GM21447 (cell line): ENCODE measurements around the gene SCP2.
"Not testable (repeated sequence)": the region's sequence is repeated elsewhere in the genome, so short reads cannot be mapped to it uniquely, and the experiment has no call there.

Experiments used
- ATAC-seq: cut with Tn5 transposase; IDR thresholded peaks from one replicate; pipeline ENCODE4 v1.9.1; 2021; ENCODE audit not compliant: unreplicated experiment

The SCP2 gene

GRCh38 chr1:52969234-52969633, 42.2 kb downstream of the SCP2 start:
- not testable (repeated sequence) for ATAC-seq

GRCh38 chr1:52970149-52970548, 43.1 kb downstream of the SCP2 start:
- ATAC-seq, result no peak

GRCh38 chr1:52973841-52974240, 46.8 kb downstream of the SCP2 start:
- no peak for ATAC-seq

GRCh38 chr1:52976183-52977035, 49.3 kb downstream of the SCP2 start:
- ATAC-seq, result no peak

GRCh38 chr1:52978045-52978444, 51.0 kb downstream of the SCP2 start:
- ATAC-seq, result no peak

- not testable (repeated sequence) for ATAC-seq
Measured at GRCh38 chr1:52992733-52993132, 65.7 kb downstream of the SCP2 start.

GRCh38 chr1:52994656-52995055, 67.6 kb downstream of the SCP2 start:
- no peak for ATAC-seq

GRCh38 chr1:52996653-52997052, 69.6 kb downstream of the SCP2 start:
- ATAC-seq, result no peak

- no peak for ATAC-seq
Measured at GRCh38 chr1:53001128-53001527, 74.1 kb downstream of the SCP2 start.

GRCh38 chr1:53006612-53007011, 79.5 kb downstream of the SCP2 start:
- ATAC-seq, result not testable (repeated sequence)

- not testable (repeated sequence) for ATAC-seq
Measured at GRCh38 chr1:53010247-53010646, 83.2 kb downstream of the SCP2 start.

GRCh38 chr1:53011175-53011574, 84.1 kb downstream of the SCP2 start:
- ATAC-seq, result no peak

GRCh38 chr1:53014791-53015507, 87.9 kb downstream of the SCP2 start:
- ATAC-seq, result peak; percentile 90

GRCh38 chr1:53015508-53015860, 88.4 kb downstream of the SCP2 start:
- ATAC-seq, result no peak

- no peak for ATAC-seq
Measured at GRCh38 chr1:53016705-53017104, 89.6 kb downstream of the SCP2 start.

- no peak for ATAC-seq
Measured at GRCh38 chr1:53020588-53020987, 93.5 kb downstream of the SCP2 start.

GRCh38 chr1:53022179-53022578, 95.1 kb downstream of the SCP2 start:
- no peak for ATAC-seq

- no peak for ATAC-seq
Measured at GRCh38 chr1:53023546-53023945, 96.5 kb downstream of the SCP2 start.

GRCh38 chr1:53024117-53024516, 97.0 kb downstream of the SCP2 start:
- no peak for ATAC-seq

GRCh38 chr1:53025034-53025768, 98.1 kb downstream of the SCP2 start:
- ATAC-seq, result no peak

GRCh38 chr1:53025769-53026112, 98.7 kb downstream of the SCP2 start:
- no peak for ATAC-seq

GRCh38 chr1:53026254-53026653, 99.2 kb downstream of the SCP2 start:
- no peak for ATAC-seq
